HG02610 (cell line): ENCODE data around the gene EMILIN1.

ENCODE experiments used
- ATAC-seq: cut with Tn5 transposase; IDR thresholded peaks from one replicate; pipeline ENCODE4 v1.9.1; 2021; ENCODE audit warnings: mild to moderate bottlenecking, moderate library complexity; ENCODE audit not compliant: unreplicated experiment

Gene EMILIN1

GRCh38 chr2:27078267-27079194, at the start of gene EMILIN1:
TSS of gene EMILIN1 (plus strand) at chr2:27078615. CDS start at chr2:27079066, 451 bp downstream.
- ATAC-seq: no peak

GRCh38 chr2:27029051-27029450, 49.4 kb upstream of the EMILIN1 start:
- ATAC-seq: no peak

GRCh38 chr2:27032495-27033252, 45.7 kb upstream of the EMILIN1 start, which contains the start of gene TMEM214:
TSS of gene TMEM214 (plus strand) at chr2:27032965. CDS start at chr2:27033016, 51 bp downstream.
- peak; percentile 84 for ATAC-seq

GRCh38 chr2:27033253-27033852, 45.1 kb upstream of the EMILIN1 start:
- no peak for ATAC-seq

GRCh38 chr2:27038012-27038411, 40.4 kb upstream of the EMILIN1 start:
- ATAC-seq: no peak

- no peak for ATAC-seq
Observed at GRCh38 chr2:27038631-27039339, 39.6 kb upstream of the EMILIN1 start.

- no peak for ATAC-seq
Observed at GRCh38 chr2:27039426-27039825, 39.0 kb upstream of the EMILIN1 start.

GRCh38 chr2:27039871-27040270, 38.5 kb upstream of the EMILIN1 start:
- no peak for ATAC-seq

GRCh38 chr2:27040282-27040681, 38.1 kb upstream of the EMILIN1 start:
- ATAC-seq: no peak

GRCh38 chr2:27041752-27042151, 36.7 kb upstream of the EMILIN1 start:
- ATAC-seq: no peak

- no peak for ATAC-seq
Observed at GRCh38 chr2:27042159-27042661, 36.2 kb upstream of the EMILIN1 start.

- no peak for ATAC-seq
Observed at GRCh38 chr2:27042985-27043634, 35.3 kb upstream of the EMILIN1 start.

GRCh38 chr2:27049422-27050280, 28.8 kb upstream of the EMILIN1 start:
- peak; percentile 25 for ATAC-seq

GRCh38 chr2:27050281-27050995, 28.0 kb upstream of the EMILIN1 start:
- peak; percentile 70 for ATAC-seq

GRCh38 chr2:27050996-27051901, 27.2 kb upstream of the EMILIN1 start, which contains the start of gene AGBL5:
TSS of gene AGBL5 (plus strand) at chr2:27051668. CDS start at chr2:27052959, 1,291 bp downstream.
- ATAC-seq: peak; percentile 67

- ATAC-seq: no peak
Observed at GRCh38 chr2:27051902-27052645, 26.3 kb upstream of the EMILIN1 start.

- no peak for ATAC-seq
Observed at GRCh38 chr2:27053321-27053720, 25.1 kb upstream of the EMILIN1 start.
